HS-27A (cell line): ENCODE data around the gene MAGOH.
"Not testable (repeated sequence)": the region's sequence is repeated elsewhere in the genome, so short reads cannot be mapped to it uniquely, and the experiment has no call there.

Experiments used
- DNase-seq: peaks from one replicate; pipeline ENCODE4 v3.0.0-alpha.2; 2012; ENCODE audit warnings: low read depth, missing footprints

MAGOH gene

DNA sequence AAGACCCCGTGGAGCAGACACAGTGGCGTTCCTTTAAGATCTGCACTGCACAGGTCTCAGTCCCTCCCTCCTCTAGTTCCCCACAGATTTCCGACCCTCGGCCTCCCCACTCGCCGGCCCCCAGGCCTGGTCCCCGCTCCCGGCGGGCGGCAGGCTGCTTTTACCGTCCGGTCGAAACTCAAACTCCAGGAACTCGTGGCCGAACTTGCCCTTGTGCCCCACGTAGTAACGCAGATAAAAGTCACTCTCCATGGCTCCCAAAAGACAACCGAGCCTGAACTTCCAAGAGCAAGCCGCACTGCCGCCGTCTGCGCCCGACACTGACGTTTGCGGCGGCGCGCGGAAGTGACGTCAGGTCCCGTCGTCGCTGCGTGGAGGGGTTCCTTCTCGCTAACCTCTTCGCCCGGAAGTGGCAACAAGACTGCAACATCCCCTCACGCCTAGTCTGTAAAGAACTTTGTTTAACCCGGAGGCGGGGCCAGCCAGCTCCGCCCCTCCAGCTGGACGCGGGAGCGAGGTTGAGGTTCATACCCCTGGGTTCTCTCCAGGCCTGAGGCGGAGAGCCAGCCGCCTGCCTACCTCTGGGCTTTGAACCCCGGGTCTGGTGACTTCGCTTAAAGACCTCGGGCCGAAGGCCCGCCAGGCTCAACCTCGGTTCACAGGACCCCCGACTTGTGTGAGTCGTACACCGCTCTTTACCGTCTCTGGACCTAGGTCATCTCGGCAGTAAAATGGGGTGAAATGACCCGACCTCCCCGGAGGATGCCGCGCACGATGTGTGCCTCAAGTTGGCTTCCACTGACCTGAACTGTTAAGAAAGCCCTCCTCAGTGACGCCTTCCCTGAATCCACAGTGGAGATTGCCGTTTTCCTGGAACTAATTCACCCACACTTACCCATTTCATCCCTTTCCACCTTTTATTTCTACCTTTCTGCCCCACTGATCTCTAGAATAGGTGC is at the start of gene MAGOH:
Gene MAGOH (minus strand): TSS at position 322 of the 959 bp plus-strand sequence. CDS start 70 bp downstream, at position 252.
- peak; percentile 89 for DNase-seq

GRCh38 chr1:53286955-53287354 is 48.6 kb upstream of the MAGOH start:
- no peak for DNase-seq

- no peak for DNase-seq
These were observed 47.8 kb upstream of the MAGOH start for GRCh38 chr1:53285969-53286760.

- no peak for DNase-seq
These were observed 47.2 kb upstream of the MAGOH start for GRCh38 chr1:53285546-53285945.

DNA sequence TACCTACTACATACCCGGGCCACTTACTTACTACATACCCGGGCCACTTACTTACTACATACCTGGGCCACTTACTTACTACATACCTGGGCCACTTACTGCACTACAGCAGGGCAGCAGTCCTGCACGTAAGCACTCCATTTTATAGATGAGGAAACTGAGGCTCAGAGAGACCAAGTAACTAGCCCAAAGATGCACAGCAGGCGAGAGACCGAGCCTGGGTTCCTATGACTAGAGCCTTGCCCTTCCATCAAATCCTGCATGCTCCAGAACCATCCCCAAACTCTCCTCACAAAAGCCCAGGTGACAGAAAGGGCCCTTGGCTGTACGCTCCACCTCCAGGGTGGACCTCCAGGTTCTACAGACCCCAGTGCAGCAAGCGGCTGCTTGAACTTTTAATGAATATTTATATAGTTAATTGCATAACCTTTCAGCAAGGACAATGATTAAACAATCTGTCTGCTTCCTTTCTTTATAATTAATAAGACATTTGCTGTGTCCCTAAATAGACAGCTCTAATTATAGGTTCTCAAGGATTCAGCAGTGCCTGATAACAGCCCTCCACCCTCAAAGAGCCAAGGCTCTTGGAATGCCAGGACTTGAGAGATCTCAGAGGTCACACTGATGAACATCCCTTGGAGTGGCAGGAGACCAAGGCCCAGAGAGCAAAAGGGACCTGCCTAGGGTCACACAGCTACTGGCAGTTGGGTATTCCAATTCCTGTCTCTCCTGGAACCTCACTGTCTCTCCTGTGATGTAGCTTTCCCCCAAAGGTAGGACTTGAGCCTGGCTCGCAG is 46.1 kb upstream of the MAGOH start:
- DNase-seq: no peak

GRCh38 chr1:53283156-53283555 is 44.8 kb upstream of the MAGOH start:
- DNase-seq: not testable (repeated sequence)

DNA sequence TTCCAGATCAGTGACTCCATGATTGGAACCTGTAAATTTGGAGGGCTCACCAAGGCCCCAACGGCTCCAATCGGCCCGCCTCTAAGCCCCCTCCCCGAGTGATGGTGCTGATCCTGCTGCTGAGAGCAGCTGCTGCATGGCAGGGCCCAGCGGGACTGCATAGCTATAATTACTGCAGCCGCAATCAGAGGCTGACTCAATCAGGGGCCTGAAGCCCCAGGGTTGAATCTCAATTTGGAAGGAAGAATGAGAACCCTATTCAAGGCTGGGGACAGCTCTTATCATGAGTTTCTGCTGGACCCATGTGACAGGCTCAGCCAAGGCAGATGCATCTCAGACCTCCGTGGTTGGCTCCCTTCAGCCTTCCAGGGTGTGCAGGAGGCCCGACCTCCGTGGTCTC is 42.8 kb upstream of the MAGOH start:
- no peak for DNase-seq

GRCh38 chr1:53280496-53280895 is 42.2 kb upstream of the MAGOH start:
- DNase-seq: no peak

- no peak for DNase-seq
These were observed 41.2 kb upstream of the MAGOH start for GRCh38 chr1:53279296-53280200.

DNA sequence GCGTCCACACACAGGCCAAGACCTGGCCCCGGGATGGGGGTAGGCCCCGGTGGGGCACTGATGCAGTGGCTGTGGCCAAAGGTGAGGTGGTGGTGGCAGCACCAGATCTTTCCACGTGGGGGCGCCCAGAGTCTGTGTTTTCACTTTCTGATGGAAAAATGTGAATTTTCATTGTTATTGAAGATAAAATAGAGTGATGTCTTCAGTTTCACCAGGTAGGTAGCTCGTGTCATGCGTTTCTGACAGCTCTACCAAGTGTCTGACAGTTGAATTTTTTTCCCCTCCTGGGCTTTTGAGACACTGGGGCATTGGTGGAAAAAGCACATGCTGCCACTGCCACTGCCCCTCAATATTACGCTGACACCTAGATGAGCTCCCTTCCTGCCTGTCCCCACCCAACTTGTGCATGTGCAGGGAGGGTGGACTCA is 40.0 kb upstream of the MAGOH start:
- peak; percentile 22 for DNase-seq

- no peak for DNase-seq
These were observed 39.0 kb upstream of the MAGOH start for GRCh38 chr1:53277326-53277725.

- no peak for DNase-seq
These were observed 38.6 kb upstream of the MAGOH start for GRCh38 chr1:53276902-53277281.

DNA sequence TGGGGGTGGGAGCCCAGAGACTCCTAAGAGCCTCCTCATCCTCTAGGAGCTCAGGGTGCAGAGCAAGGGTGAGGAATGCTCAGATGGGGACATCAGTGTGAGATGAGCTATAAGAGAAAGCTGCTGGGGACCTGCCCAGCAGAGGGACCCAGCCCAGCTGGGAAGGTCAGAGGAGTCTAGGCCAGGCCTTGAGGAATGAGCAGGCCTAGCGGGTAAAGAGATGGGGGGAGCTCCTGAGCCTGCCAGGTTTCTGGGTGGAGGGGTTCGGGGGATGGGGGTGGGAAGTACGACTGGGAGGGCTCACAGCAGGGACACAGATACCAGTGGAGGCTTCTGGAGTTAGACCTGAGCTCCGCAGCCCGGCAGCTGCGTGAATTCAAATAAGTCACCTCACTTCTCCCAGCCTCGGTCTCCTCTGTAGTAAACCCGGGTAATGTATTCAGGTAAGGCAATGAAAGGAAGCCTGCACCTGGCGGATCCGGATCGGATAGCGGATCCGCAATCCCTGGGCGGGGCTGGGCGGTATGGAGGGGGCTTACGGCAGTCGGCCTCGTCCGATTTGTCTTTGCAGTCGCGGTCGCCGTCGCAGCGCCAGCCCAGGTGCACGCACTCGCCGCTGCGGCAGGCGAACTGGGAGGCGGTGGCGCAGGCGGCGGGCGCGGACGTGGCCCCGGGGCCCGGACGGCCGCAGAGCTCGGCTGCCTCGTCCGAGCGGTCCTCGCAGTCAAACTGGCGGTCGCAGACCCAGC is 38.0 kb upstream of the MAGOH start:
- DNase-seq: no peak

- DNase-seq: no peak
These were observed 37.2 kb upstream of the MAGOH start for GRCh38 chr1:53275566-53275965.

GRCh38 chr1:53274541-53275185 is 36.3 kb upstream of the MAGOH start:
- no peak for DNase-seq

DNA sequence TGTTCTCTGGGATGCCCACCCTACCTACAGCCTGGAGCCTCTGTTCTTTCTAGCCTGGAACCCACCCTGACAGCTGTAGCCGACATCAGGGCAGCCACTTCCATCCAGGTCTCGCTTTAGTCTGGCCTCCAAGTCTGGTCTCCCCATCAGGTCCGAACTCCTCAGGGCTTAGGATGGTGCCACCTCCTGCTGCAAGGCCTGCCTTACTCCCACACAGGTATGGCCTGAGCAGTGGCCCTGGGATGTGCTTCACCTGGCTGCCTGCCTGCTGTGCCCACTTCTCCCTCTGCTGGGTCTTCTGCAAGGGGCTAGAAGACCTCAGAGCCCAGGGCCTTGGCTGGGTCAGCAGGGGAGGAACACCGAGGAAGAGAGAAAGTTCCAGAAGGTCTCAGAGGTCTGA is 35.7 kb upstream of the MAGOH start:
- no peak for DNase-seq

GRCh38 chr1:53273526-53273925 is 35.2 kb upstream of the MAGOH start:
- no peak for DNase-seq

- DNase-seq: no peak
These were observed 34.0 kb upstream of the MAGOH start for GRCh38 chr1:53272349-53272748.

GRCh38 chr1:53271446-53272090 is 33.2 kb upstream of the MAGOH start:
- DNase-seq: no peak
